Mesendoderm (in vitro differentiated cells): ENCODE data around the gene FRG2.
"Not testable (repeated sequence)": the region's sequence is repeated elsewhere in the genome, so short reads cannot be mapped to it uniquely, and the experiment has no call there.

Source experiments
- DNase-seq: peaks from one replicate; pipeline ENCODE4 v3.0.0; 2013
- H2AK5ac ChIP-seq: 2 replicates; pipeline ENCODE4 v1.6.1; 2013; ENCODE audit warnings: low read length, inconsistent platforms
- H2BK120ac ChIP-seq: 2 replicates; pipeline ENCODE4 v1.6.1; 2013; ENCODE audit warnings: low read depth, mild to moderate bottlenecking, low read length, moderate library complexity, mixed read lengths
- H2BK15ac ChIP-seq: replicated peaks from 2 replicates; pipeline ENCODE4 v1.6.1; 2013; ENCODE audit warnings: low read depth, mild to moderate bottlenecking, moderate library complexity
- H2BK5ac ChIP-seq: 2 replicates; pipeline ENCODE4 v1.6.1; 2013; ENCODE audit warnings: low read length, inconsistent platforms
- H3K18ac ChIP-seq: 2 replicates; pipeline ENCODE4 v1.6.1; 2013; ENCODE audit warnings: mild to moderate bottlenecking, low read length, mixed read lengths
- H3K23ac ChIP-seq: one replicate; pipeline ENCODE4 v1.6.1; 2013; ENCODE audit warnings: low read length
- H3K27ac ChIP-seq: 2 replicates; pipeline ENCODE4 v1.5.1; 2013; ENCODE audit warnings: low read depth, mild to moderate bottlenecking, inconsistent platforms, low read length, moderate library complexity
- H3K27me3 ChIP-seq: 2 replicates; pipeline ENCODE4 v1.6.1; 2013; ENCODE audit warnings: low read length, control low read depth, mild to moderate bottlenecking, inconsistent platforms; ENCODE audit not compliant: insufficient read depth, poor library complexity
- H3K36me3 ChIP-seq: 2 replicates; pipeline ENCODE4 v1.6.1; 2013; ENCODE audit warnings: low read length, inconsistent platforms; ENCODE audit not compliant: control insufficient read depth, insufficient read depth
- H3K4ac ChIP-seq: one replicate; pipeline ENCODE4 v1.6.1; 2013; ENCODE audit warnings: low read depth, mild to moderate bottlenecking, low read length, moderate library complexity
- H3K4me1 ChIP-seq: 2 replicates; pipeline ENCODE4 v1.6.1; 2013; ENCODE audit warnings: low read depth, low read length, inconsistent platforms; ENCODE audit not compliant: control insufficient read depth
- H3K4me2 ChIP-seq: 2 replicates; pipeline ENCODE4 v1.6.1; 2013; ENCODE audit warnings: low read length
- H3K4me3 ChIP-seq: 2 replicates; pipeline ENCODE4 v1.5.1; 2013; ENCODE audit warnings: mild to moderate bottlenecking, low read length
- H3K56ac ChIP-seq: one replicate; pipeline ENCODE4 v1.6.1; 2013; ENCODE audit warnings: low read length
- H3K79me1 ChIP-seq: 2 replicates; pipeline ENCODE4 v1.6.1; 2013; ENCODE audit warnings: low read length, inconsistent platforms
- H3K79me2 ChIP-seq: 2 replicates; pipeline ENCODE4 v1.6.1; 2013; ENCODE audit warnings: mild to moderate bottlenecking, low read length; ENCODE audit not compliant: control insufficient read depth, insufficient read depth
- H3K9ac ChIP-seq: 2 replicates; pipeline ENCODE4 v1.6.1; 2013; ENCODE audit warnings: low read length, inconsistent platforms
- H4K5ac ChIP-seq: one replicate; pipeline ENCODE4 v1.6.1; 2013; ENCODE audit warnings: low read length
- H4K8ac ChIP-seq: one replicate; pipeline ENCODE4 v1.6.1; 2013; ENCODE audit warnings: low read depth, mild to moderate bottlenecking, control low read depth, low read length, moderate library complexity
- WGBS: extraction: QIAGEN DNeasy Blood & Tissue Kit; methylation state at CpG from one replicate; pipeline ENCODE4 v1.1.7; 2013; ENCODE audit warnings: low lambda C conversion rate, missing lambda C conversion rate; ENCODE audit not compliant: insufficient coverage; ENCODE audit errors: extremely low coverage; 5-methylcytosine and 5-hydroxymethylcytosine counted together

Gene FRG2

DNA sequence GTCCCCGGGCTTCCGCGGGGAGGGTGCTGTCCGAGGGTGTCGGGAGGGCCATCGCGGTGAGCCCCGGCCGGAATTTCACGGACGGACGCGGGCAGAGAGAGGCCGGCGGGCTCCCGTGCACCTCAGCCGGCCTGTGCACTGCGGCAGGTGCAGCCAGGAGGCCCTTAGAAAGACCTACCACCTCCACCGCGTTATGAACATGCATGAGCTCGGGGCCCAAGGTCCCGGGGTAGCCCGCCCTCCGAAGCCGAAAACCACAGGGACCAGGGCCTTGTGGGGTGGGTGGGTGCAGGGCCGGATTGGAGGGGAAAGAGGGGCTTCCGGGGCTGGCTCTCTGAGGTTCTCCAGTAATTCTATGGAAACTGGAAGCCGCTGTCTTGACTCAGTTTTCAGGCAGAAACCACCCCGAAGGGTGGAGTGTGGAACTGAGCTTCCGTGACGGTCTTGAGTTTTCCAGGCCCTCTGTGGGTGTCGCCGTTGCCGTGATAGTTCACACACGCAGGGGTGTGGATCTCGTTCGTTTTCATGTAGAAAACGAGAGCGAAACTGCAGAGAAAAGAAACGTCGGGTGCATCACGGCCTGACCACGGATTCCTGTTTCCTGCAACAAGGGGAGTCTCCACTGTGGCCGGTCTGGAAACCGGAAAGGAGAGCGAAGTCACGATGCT lies 4.3 kb downstream of the FRG2 start:
- not testable (repeated sequence) for H3K4me3 ChIP-seq, DNase-seq

DNA sequence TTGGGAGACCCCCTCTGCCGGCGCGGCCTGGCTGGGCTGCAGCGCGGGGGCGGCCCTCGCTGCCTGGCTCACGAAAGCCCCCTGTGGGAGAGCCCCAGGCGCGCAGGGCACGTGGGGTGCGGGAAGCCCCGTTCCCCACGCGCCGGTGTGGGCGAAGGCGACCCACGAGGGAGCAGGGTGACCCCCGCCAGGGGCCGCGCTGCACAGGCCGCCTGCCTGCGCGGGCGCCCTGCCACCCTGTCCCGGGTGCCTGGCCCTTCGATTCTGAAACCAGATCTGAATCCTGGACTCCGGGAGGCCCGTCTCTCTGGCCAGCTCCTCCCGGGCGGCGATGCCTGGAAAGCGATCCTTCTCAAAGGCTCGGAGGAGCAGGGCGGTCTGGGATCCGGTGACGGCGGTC lies 5.1 kb downstream of the FRG2 start:
- no CpG with 5 or more reads among the region's 39 CpGs for WGBS

More for the DNA sequence above, 4.3 kb downstream of the FRG2 start:
- not testable (repeated sequence) for H3K79me2 ChIP-seq, H3K56ac ChIP-seq, H3K4me1 ChIP-seq, H4K8ac ChIP-seq, H3K4ac ChIP-seq, H3K23ac ChIP-seq, H3K79me1 ChIP-seq, H4K5ac ChIP-seq, H2BK15ac ChIP-seq, H3K36me3 ChIP-seq, H3K4me2 ChIP-seq, H3K9ac ChIP-seq, H3K27ac ChIP-seq, H3K18ac ChIP-seq, H2AK5ac ChIP-seq, H2BK120ac ChIP-seq, H2BK5ac ChIP-seq
- peaks cover 26% of the 10 kb centered on the region for H3K27me3 ChIP-seq
- no CpG with 5 or more reads among the region's 47 CpGs for WGBS

DNA sequence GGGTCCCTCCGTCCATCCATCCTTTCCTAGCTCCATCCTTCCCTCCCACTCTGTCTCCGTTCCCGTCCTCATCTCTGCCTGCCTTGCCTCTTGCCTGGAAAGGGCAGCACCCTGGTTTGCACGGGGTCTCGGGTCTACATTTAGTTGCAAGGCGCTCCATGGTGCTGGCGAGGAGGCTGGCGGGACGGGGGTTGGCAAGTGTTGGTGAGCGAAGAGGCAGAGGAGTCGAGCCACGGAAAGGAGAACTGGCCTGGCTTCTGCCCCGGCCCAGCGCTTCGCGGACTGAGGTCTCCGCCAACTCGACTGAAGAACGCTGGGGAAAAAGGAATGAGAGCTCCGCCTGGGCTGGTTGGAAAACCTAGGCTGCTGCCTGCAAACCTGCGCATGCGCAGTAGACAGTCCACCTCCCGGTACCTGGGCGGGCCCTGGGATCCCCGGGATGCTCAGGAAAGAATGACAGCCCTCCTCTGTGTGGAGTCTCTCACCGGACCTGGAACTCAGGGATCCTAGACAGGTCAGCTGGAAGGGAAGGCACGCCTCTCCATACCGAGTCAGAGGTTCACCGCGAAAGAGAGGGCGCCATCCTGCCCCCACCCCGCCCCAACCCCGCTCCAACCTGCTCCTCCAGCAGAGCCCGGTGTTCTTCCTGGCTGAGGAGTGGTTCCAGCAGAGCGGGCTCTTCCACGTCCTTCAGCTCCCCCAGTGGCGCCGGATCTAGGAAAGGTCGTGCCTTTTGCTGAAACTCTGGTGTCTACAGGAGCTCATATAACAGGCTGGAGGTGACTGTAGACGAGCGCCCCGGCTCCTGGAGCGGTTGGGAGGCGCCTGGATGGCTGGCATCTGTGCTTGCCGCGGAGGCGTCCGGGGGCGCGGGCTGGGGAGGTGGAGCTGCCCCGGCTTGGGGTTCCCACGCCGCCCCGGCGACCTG lies 6.0 kb downstream of the FRG2 start:
- H3K27me3 ChIP-seq = peaks cover 43% of the 10 kb centered on the region
- no peak overlapping the region for H2AK5ac ChIP-seq
- peak overlapping the region; percentile 1 for H3K4me3 ChIP-seq
- no peaks in the 10 kb centered on the region for H3K79me2 ChIP-seq
- H2BK120ac ChIP-seq = no peak overlapping the region
- WGBS = no CpG with 5 or more reads among the region's 55 CpGs
- H3K36me3 ChIP-seq = no peaks in the 10 kb centered on the region
- H3K18ac ChIP-seq = no peak overlapping the region
- no peaks in the 10 kb centered on the region for H3K79me1 ChIP-seq
- H2BK15ac ChIP-seq = no peak overlapping the region
- no peak overlapping the region for H4K5ac ChIP-seq
- peak overlapping the region; percentile 36 for H3K4me2 ChIP-seq
- peaks cover 2% of the 10 kb centered on the region for H3K4me1 ChIP-seq
- no peak overlapping the region for H3K4ac ChIP-seq
- H3K9ac ChIP-seq = peak overlapping the region; percentile 0
- H3K56ac ChIP-seq = peak overlapping the region; percentile 6
- H2BK5ac ChIP-seq = no peak overlapping the region
- H4K8ac ChIP-seq = no peak overlapping the region
- peak; percentile 90 for DNase-seq
- no peak overlapping the region for H3K27ac ChIP-seq
- H3K23ac ChIP-seq = no peak overlapping the region

More for the DNA sequence above, 5.1 kb downstream of the FRG2 start:
- not testable (repeated sequence) for H3K4me1 ChIP-seq, H4K8ac ChIP-seq, H3K4me2 ChIP-seq, H3K79me1 ChIP-seq, H2BK15ac ChIP-seq, H3K4ac ChIP-seq, H2AK5ac ChIP-seq, H3K4me3 ChIP-seq, DNase-seq, H3K36me3 ChIP-seq, H3K27ac ChIP-seq, H3K9ac ChIP-seq, H3K23ac ChIP-seq, H4K5ac ChIP-seq, H2BK120ac ChIP-seq, H3K56ac ChIP-seq, H3K18ac ChIP-seq, H2BK5ac ChIP-seq, H3K79me2 ChIP-seq
- H3K27me3 ChIP-seq = peaks cover 34% of the 10 kb centered on the region

DNA sequence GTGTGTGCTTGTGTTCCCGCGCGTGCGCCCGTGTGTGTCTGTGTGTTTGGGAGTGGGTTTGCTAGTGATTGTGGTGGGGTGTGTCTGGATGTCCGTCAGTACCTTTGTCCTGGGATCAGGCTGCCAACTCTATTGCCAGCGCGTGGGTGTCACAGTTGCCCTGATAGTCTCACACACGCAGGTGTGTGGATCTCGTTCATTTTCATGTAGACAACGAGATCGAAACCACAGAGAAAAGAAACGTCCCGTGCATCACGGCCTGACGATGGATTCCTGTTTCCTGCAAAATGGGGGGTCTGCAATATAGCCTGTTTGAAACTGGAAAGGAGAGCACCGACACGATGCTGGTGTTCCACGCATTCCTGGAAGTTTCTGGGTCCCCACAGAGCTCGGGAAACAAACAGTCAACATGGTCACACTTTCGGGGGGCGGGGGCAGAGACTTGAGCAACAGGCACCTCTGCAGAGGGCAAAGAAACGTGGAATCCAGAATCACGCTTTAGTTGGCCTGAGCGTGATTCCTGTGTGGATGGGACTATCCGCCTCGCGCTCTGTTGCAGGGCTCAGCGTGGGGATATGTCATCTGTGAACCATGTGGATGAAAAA lies 7.1 kb downstream of the FRG2 start:
- H2BK15ac ChIP-seq, H3K79me1 ChIP-seq, H2BK120ac ChIP-seq, H3K4ac ChIP-seq, H3K27ac ChIP-seq, H3K4me1 ChIP-seq, H4K8ac ChIP-seq, H3K9ac ChIP-seq, H2AK5ac ChIP-seq, H3K4me3 ChIP-seq, H3K36me3 ChIP-seq, H3K79me2 ChIP-seq, H3K23ac ChIP-seq, H3K56ac ChIP-seq, H2BK5ac ChIP-seq, H3K18ac ChIP-seq, H4K5ac ChIP-seq, H3K4me2 ChIP-seq: not testable (repeated sequence)
- no CpG with 5 or more reads among the region's 29 CpGs for WGBS
- H3K27me3 ChIP-seq = peaks cover 49% of the 10 kb centered on the region
- peak; percentile 3 for DNase-seq

DNA sequence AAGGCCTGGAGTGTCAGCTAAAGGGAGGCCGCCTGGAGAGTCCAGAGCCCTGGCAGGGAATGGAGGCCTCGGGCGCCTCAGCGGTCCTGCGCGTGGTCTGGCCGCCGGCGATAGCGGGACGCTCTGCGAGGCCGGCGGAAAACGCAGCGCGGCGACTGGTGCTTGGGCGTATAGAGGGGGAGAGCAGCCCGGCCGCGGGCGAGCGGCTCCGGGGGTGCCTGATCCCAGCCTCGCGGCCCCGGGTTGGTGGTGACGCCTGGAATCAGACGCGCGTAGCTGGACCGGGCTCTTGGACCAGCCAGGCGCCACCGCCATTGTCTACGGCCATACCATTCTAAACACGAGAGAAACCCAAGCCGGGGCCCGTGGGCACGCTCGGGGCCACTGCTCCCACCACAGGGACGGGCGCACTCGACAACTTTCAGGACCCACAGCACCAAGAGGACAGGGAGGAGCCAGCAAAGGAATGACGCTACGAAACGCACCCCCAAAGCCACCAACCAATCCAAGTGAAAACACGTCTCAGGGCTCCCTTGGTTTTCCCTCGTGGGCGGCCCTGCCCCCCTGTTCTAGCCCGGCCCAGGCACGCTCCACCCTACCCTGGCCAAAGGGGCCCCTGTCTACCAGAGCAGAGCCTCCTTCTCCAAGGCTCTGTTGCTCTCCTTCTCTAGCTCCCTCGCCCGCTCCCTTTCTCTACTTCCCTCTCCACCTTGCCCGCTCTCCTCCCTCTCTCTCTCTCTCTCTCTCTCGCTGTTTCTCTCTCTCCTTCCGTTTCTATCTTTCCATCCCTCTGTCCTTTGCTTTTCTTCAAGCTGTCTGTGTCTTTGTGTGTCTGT lies 7.8 kb downstream of the FRG2 start:
- no CpG with 5 or more reads among the region's 57 CpGs for WGBS
- no peak overlapping the region for H4K8ac ChIP-seq
- no peaks in the 10 kb centered on the region for H3K79me1 ChIP-seq
- no peak overlapping the region for H3K18ac ChIP-seq
- H2BK15ac ChIP-seq = no peak overlapping the region
- peak overlapping the region; percentile 34 for H3K56ac ChIP-seq
- H3K4me1 ChIP-seq = peaks cover 2% of the 10 kb centered on the region
- H3K27ac ChIP-seq = no peak overlapping the region
- H2BK5ac ChIP-seq = no peak overlapping the region
- H3K9ac ChIP-seq = peak overlapping the region; percentile 21
- peak; percentile 38 for DNase-seq
- no peak overlapping the region for H3K4ac ChIP-seq
- no peak overlapping the region for H2BK120ac ChIP-seq
- no peaks in the 10 kb centered on the region for H3K36me3 ChIP-seq
- no peak overlapping the region for H4K5ac ChIP-seq
- no peak overlapping the region for H2AK5ac ChIP-seq
- no peaks in the 10 kb centered on the region for H3K79me2 ChIP-seq
- H3K27me3 ChIP-seq = peaks cover 49% of the 10 kb centered on the region
- no peak overlapping the region for H3K4me3 ChIP-seq
- H3K4me2 ChIP-seq = peak overlapping the region; percentile 27
- no peak overlapping the region for H3K23ac ChIP-seq
